Breast epithelium (tissue), 3 donors: ENCODE results near the gene ARL2BP.

Experiments used
- CTCF ChIP-seq, 3 donors: fragments of 450-650 bp; IDR thresholded peaks; one replicate each; pipeline ENCODE4 v1.5.1; 2016 to 2017; ENCODE audit warnings: antibody characterized with exemption in 3 of 3, mild to moderate bottlenecking in 3 of 3, moderate library complexity in 3 of 3
- POLR2A ChIP-seq: fragments of 450-650 bp; IDR thresholded peaks from one replicate; pipeline ENCODE4 v1.6.1; 2016; ENCODE audit warnings: antibody characterized with exemption, mild to moderate bottlenecking, moderate library complexity

- TF ChIP-seq POLR2A (no peak), CTCF (IDR thresholded peaks at IDR 0.05) (no peak)
These were observed 54.1 kb downstream of the ARL2BP start for GRCh38 chr16:57299009-57299718.
